Upper lobe of left lung (tissue), 6 donors: ENCODE data around the gene NAV2. TPM values are rescaled to one million over a fixed set of nuclear protein-coding genes. Genes with fewer than 3 reads are reported as not detected.

Experiments used
- ATAC-seq, 2 donors: fragments of 200-7000 bp; cut with Tn5 transposase; one replicate each; pipeline ENCODE4 v1.9.1; 2022; ENCODE audit warnings: mild to moderate bottlenecking in 2 of 2, moderate library complexity in 2 of 2; ENCODE audit not compliant: low FRiP score in 2 of 2
- DNase-seq, 2 donors: peaks; one replicate each; pipeline ENCODE4 v3.0.0-alpha.2; 2019 to 2020
- H3K27ac ChIP-seq, 4 donors: fragments of 200-600 bp; sonication (generic); one replicate each; pipeline ENCODE4 v1.5.1; 2016 to 2019
- H3K27me3 ChIP-seq, 4 donors: fragments of 200-600 bp; sonication (generic); one replicate each; pipeline ENCODE4 v1.5.1; 2017 to 2019
- H3K36me3 ChIP-seq, 4 donors: fragments of 200-600 bp; sonication (generic); one replicate each; pipeline ENCODE4 v1.5.1; 2016 to 2019
- H3K4me1 ChIP-seq, 4 donors: fragments of 200-600 bp; sonication (generic); one replicate each; pipeline ENCODE4 v1.5.1; 2018 to 2019
- H3K4me3 ChIP-seq, 4 donors: fragments of 200-600 bp; sonication (generic); one replicate each; pipeline ENCODE4 v1.5.1; 2017 to 2019; ENCODE audit warnings: mild to moderate bottlenecking in 2 of 4, moderate library complexity in 1 of 4
- H3K9me3 ChIP-seq, 4 donors: fragments of 200-600 bp; sonication (generic); one replicate each; pipeline ENCODE4 v1.5.1; 2018 to 2019
- CTCF ChIP-seq, 6 experiments: fragments of 450-650 bp in 4 of 6; fragments of 200-600 bp in 2 of 6; sonication (generic) in 2 of 6; IDR thresholded peaks; one replicate each; pipeline ENCODE4 v1.5.1; 2016 to 2019; ENCODE audit warnings: antibody characterized with exemption in 6 of 6
- EP300 ChIP-seq, 4 donors: sonication (generic); formaldehyde crosslinking; IDR thresholded peaks; one replicate each; pipeline ENCODE4 v1.5.1; 2017; ENCODE audit warnings: antibody characterized with exemption in 4 of 4, control low read depth in 2 of 4
- POLR2A ChIP-seq, 4 donors: fragments of 450-650 bp; IDR thresholded peaks; one replicate each; pipeline ENCODE4 v1.5.1; 2016 to 2017; ENCODE audit warnings: antibody characterized with exemption in 4 of 4, mild to moderate bottlenecking in 2 of 4
- POLR2AphosphoS5 ChIP-seq, 2 donors: sonication (generic); formaldehyde crosslinking; IDR thresholded peaks; one replicate each; pipeline ENCODE4 v1.5.1; 2017; ENCODE audit warnings: antibody characterized with exemption in 2 of 2
- WGBS, 2 donors: methylation state at CpG; one replicate each; pipeline ENCODE4 v1.1.5; 2017 to 2018; 5-methylcytosine and 5-hydroxymethylcytosine counted together
- total RNA-seq, 6 donors: library from RNA; depleted of rRNA in 4 of 6; stranded (reverse); fragments of >200 nt in 4 of 6; gene quantifications; one replicate each; pipeline versions ENCODE4 v1.1.0 to v1.2.1, GENCODE V29; 2016 to 2021
- donor health status: DM: no; HTN: no; CAD: no; lungs with moderate emphysema.
- donor health status: DM: no; HTN: yes; CAD: no; lungs with severe emphysema.

The NAV2 gene
- total RNA-seq, 6 donors from 2014 or later: 40.5 to 61.4 (median 52.3) TPM

GRCh38 chr11:19968860-19969259 is 256.2 kb downstream of the NAV2 start:
- TF ChIP-seq POLR2A (IDR thresholded peaks at IDR 0.05) (no peak), POLR2AphosphoS5 (IDR thresholded peaks at IDR 0.05) (no peak)
- ATAC-seq: peak in 1 of 2 donors; percentile 51

GRCh38 chr11:19970944-19971343 is 258.3 kb downstream of the NAV2 start:
- Histone ChIP-seq H3K9me3 (no peaks in the 10 kb centered on the region), H3K27ac (no peak overlapping the region), H3K4me1 (no peaks in the 10 kb centered on the region), H3K4me3 (no peak overlapping the region), H3K27me3 (no peaks in the 10 kb centered on the region), H3K36me3 (no peaks in the 10 kb centered on the region)
- no peak for ATAC-seq
- no peak for DNase-seq
- TF ChIP-seq CTCF (IDR thresholded peaks at IDR 0.05) (no peak), EP300 (IDR thresholded peaks at IDR 0.05) (no peak), POLR2A (IDR thresholded peaks at IDR 0.05) (no peak), POLR2AphosphoS5 (IDR thresholded peaks at IDR 0.05) (no peak)
- 71 to 83% methylated on average over 4 of the region's 4 CpGs for WGBS, 2 donors

More at GRCh38 chr11:19968860-19969259, 256.2 kb downstream of the NAV2 start:
- 92 to 93% methylated on average over 5 of the region's 5 CpGs for WGBS, 2 donors
- Histone ChIP-seq H3K27ac (no peak overlapping the region), H3K9me3 (no peaks in the 10 kb centered on the region), H3K27me3 (no peaks in the 10 kb centered on the region), H3K36me3 (no peaks in the 10 kb centered on the region), H3K4me1 (no peaks in the 10 kb centered on the region), H3K4me3 (no peak overlapping the region)
- peak in 1 of 2 donors; percentile 13 for DNase-seq

- Histone ChIP-seq H3K9me3 (no peaks in the 10 kb centered on the region), H3K27me3 (no peaks in the 10 kb centered on the region), H3K36me3 (no peaks in the 10 kb centered on the region), H3K4me1 (no peaks in the 10 kb centered on the region), H3K27ac (no peak overlapping the region), H3K4me3 (no peak overlapping the region)
- 70 to 77% methylated on average over 1 to 2 of the region's 2 CpGs for WGBS, 2 donors
- TF ChIP-seq EP300 (IDR thresholded peaks at IDR 0.05): no peak
- no peak for TF ChIP-seq POLR2AphosphoS5 (IDR thresholded peaks at IDR 0.05)
- TF ChIP-seq CTCF (IDR thresholded peaks at IDR 0.05): no peak
- TF ChIP-seq POLR2A (IDR thresholded peaks at IDR 0.05): no peak
- ATAC-seq: no peak
- DNase-seq: no peak
Measured at GRCh38 chr11:19972091-19972490, 259.5 kb downstream of the NAV2 start.

- WGBS, 2 donors: 94 to 100% methylated on average over 1 of the region's 1 CpG
- H3K4me1 ChIP-seq: no peaks in the 10 kb centered on the region
- H3K27me3 ChIP-seq: no peaks in the 10 kb centered on the region
- H3K27ac ChIP-seq: no peak overlapping the region
- no peaks in the 10 kb centered on the region for H3K36me3 ChIP-seq
- ATAC-seq (no peak), DNase-seq (no peak)
- no peak overlapping the region for H3K4me3 ChIP-seq
- no peaks in the 10 kb centered on the region for H3K9me3 ChIP-seq
- TF ChIP-seq POLR2A (IDR thresholded peaks at IDR 0.05) (no peak), CTCF (IDR thresholded peaks at IDR 0.05) (no peak), EP300 (IDR thresholded peaks at IDR 0.05) (no peak), POLR2AphosphoS5 (IDR thresholded peaks at IDR 0.05) (no peak)
Measured at GRCh38 chr11:19972651-19973050, 260.0 kb downstream of the NAV2 start.

GRCh38 chr11:19973136-19973635 is 260.5 kb downstream of the NAV2 start:
- ATAC-seq (no peak), DNase-seq (no peak)
- 92 to 94% methylated on average over 5 of the region's 5 CpGs for WGBS, 2 donors
- Histone ChIP-seq H3K27ac (no peak overlapping the region), H3K9me3 (no peaks in the 10 kb centered on the region), H3K36me3 (no peaks in the 10 kb centered on the region), H3K4me1 (peaks cover 0 to 1% (median 0%) of the 10 kb centered on the region in 4 donors), H3K27me3 (no peaks in the 10 kb centered on the region), H3K4me3 (no peak overlapping the region)
- TF ChIP-seq EP300 (IDR thresholded peaks at IDR 0.05) (no peak), POLR2A (IDR thresholded peaks at IDR 0.05) (no peak), CTCF (IDR thresholded peaks at IDR 0.05) (no peak), POLR2AphosphoS5 (IDR thresholded peaks at IDR 0.05) (no peak)
